ENCODE data around the gene CELSR2.
A peak's percentile ranks its signal among the peaks of the same experiment; 100 is the strongest.

Gene CELSR2

DNA sequence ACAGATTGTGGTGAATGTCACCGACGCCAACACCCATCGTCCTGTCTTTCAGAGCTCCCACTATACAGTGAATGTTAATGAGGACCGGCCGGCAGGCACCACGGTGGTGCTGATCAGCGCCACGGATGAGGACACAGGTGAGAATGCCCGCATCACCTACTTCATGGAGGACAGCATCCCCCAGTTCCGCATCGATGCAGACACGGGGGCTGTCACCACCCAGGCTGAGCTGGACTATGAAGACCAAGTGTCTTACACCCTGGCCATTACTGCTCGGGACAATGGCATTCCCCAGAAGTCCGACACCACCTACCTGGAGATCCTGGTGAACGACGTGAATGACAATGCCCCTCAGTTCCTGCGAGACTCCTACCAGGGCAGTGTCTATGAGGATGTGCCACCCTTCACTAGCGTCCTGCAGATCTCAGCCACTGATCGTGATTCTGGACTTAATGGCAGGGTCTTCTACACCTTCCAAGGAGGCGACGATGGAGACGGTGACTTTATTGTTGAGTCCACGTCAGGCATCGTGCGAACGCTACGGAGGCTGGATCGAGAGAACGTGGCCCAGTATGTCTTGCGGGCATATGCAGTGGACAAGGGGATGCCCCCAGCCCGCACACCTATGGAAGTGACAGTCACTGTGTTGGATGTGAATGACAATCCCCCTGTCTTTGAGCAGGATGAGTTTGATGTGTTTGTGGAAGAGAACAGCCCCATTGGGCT, 3.0 kb downstream of the CELSR2 start:
- DNase-seq, result no peak

DNA sequence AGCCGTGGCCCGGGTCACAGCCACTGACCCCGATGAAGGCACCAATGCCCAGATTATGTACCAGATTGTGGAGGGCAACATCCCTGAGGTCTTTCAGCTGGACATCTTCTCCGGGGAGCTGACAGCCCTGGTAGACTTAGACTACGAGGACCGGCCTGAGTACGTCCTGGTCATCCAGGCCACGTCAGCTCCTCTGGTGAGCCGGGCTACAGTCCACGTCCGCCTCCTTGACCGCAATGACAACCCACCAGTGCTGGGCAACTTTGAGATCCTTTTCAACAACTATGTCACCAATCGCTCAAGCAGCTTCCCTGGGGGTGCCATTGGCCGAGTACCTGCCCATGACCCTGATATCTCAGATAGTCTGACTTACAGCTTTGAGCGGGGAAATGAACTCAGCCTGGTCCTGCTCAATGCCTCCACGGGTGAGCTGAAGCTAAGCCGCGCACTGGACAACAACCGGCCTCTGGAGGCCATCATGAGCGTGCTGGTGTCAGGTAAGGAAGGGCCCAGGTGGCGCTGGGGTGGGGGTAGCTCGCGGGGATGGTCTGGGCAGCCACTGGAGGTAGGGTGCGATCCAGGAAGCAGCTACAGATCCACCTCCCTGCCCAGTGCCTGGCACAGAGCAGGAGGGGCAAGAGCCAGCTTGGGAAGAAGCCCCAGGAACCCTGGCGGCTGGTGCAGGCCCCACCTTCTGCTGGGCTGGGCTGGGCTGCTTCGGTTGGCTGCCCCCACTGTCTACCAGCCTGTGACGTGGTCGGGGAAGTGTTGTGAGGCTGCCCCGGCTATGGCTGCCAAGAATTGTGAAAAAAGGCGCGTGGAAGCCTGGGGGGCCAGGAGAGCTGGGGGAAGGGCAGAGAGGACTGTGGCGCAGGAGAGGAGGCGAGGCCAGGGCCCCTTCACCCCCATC, 3.8 kb downstream of the CELSR2 start:
- no peak for DNase-seq

DNA sequence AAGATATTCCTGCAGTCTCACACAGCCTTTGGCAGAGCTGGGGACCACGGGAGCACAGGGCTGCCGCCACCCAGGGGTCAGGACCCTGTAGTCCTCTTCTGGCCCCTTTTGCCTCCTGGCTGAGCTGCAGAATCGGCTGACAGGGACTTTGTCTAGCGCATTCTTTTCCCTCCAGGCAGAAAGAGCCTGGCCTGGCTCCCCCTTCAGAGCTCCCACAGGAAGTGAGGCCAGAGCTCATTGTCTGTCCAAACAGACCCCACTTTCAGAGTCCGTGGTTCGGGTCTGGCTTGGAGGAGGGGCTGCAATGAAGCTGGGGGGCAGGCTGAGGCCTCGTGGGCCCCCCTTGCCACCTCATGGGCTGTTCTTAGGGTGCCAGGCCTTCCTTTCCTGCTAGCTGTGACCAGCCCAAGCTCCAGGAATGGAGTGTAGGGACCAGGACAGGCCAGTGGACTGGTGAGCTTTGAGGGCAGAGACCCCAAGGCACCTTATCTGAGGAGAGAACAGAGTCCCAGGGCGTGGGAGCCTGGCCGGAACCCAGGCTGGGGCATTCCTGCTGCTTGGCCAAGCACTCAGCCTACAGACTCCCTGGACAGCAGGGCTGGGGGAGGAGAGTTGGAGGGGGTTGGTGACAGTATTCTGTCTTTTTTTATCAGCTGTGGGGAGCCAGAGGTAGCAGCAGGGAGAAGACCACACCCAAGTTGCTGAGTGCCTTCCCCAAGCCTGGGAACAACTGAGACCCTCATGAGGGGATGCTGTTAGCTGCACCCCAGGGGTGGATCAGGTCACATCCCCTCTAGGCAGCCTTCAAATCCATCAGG, 4.7 kb downstream of the CELSR2 start:
- no peak for DNase-seq

DNA sequence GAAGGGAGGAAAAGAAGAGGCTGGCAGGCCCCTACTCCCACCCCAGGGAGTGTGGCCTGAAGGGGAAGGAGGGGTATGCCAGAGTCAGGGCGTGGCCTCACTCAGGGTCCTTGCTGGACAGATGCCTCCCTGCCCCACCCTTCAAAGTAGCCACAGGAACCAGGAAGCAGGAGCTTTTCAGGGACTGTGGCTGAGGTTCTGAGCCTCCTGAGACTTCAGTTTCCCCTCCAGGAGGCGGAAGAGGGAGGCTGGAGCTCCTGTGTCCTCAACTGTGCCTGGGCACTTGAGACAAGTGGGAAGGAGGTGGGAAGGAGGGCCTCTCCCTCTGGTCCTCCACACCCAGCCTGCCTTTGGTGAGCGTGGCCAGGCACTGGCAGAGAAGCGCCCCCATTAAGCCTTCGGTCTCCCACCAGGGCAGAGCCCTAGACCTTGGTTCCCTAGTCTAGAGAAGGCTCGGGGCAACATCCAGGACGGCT, 5.3 kb downstream of the CELSR2 start:
- DNase-seq, result no peak

DNA sequence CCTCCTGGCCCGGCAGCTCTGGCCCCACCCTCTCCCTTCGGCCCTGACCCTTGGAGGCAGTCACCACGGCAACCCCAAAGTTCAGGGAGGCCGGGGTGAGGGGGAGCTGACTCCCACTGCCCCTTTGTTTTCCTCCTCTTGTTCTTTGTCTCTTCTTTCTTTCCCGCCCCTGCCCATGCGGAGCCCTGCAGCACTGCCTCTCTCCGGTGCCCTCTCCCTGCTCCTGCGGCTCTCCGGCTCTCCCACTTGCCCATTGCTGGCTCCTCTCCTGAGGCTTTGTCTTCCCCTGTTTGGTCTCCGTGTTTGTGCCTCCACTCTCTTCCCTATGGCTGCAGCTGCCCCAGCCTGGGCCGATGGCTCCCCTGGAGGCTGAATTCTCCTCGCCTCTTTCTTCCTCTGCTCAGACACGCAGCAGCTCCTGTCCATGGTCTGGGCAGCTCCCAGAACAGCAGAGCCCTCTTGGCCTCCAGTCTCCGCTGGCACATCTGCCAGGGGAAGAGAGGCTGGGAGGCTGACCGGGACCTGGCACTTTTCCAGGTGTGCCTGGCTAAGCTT, 5.8 kb downstream of the CELSR2 start:
- DNase-seq, result no peak

DNA sequence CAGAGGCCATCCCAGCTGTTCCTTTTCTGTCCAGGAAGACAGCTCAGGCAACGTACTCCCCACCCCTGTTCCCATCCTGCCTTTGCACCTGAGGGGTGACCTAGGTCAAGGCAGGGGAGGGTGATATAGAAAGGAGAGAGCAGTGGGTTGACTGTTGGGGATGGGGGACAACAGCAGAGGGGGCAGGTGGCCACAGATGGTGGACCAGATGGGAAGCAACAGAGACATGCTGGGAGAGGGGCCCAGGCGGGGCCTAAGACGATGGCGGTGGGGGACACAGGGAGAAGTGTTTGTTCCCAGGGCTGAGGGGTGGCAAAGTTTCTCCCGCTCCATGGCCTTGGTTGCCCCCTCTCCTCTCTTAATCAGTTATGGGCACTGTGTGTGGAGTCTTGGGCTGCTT, 6.3 kb downstream of the CELSR2 start:
- no peak for DNase-seq

DNA sequence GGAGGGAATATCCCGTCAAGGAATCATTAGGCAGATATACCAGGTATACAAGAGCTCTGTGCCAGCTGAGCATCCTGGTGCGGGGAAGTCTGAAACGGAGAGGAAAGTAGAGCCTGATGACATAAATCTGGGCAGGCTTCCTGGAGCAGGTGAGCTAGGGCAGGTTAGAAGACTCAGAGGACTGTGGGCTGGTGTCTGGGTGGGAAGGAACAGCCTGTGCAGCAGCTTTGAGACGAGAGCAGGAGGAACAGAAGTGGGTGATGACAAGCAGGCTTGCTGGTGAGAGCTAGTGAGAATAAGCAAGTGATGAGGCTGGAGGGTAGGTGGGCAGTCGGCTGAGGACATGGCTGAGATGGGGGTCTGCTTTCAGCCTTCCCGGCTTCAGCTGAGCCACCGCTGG, 6.7 kb downstream of the CELSR2 start:
- DNase-seq, result no peak

DNA sequence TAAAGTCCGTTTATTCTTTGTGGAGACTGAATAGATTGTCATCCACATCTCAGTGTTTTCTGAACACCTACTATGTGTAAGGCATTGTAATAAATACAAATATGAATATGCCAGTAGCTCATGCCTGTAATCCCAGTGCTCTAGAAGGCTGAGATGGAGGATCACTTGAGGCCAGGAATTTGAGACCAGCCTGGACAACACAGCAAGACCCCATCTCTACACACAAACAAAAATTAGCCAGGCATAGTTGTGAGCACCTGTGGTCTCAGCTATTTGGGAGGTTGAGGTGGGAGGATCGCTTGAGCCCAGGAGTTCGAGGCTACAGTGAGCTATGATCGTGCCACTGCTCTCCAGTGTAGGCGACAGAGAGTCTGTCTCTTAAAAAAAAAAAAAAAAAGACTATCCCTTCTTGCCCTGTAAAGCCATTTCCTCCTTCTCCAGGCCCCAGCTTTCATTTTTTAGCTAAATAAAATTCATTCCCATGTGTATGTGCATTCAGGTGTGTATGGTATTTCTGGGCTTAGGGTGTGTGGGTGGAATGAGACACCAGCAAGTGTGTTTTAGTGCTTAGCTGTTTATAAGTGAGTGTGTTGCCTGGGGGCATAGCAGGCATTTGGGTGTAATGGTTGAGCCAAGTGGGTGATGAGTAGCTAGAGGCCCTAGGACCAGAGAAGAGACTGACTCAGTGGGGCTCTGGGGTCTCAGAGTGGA, 7.8 kb downstream of the CELSR2 start:
- no peak for DNase-seq

DNA sequence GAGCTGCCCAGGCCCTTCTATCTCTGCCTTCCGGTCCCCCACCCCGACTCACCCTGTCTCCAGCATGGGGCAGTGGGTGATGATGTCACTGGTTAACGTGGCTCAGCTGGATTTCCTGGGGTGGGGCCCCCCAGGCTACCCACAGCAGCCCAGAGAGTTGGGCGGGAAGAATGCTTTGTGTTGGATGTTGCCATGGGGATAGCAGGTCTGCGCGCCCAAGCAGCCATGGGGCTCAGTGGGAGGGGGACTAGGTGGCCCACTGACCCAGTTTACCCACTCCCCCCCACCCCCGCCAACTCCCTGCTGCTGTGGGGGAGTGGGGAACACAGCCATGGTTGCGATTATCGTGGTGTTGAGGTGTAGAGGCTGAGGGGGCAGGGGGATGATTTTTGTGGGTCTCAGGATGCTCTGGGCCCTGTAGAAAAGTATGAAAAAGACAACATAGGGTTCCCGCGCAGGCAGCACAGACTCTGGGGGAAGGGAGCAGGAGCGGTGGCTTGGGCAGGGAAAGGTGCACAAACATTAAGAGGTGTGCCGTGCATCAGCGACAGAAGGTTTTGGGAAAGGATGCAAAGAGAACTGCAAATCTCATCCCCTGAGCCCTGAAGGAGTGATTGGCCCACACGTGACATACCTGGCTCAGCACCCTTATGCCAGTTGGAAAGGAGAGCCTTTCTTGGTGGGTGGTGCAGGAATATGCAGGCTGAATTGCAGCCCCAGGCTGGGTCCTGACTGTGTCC, 8.5 kb downstream of the CELSR2 start:
- DNase-seq, result peak; percentile 54

DNA sequence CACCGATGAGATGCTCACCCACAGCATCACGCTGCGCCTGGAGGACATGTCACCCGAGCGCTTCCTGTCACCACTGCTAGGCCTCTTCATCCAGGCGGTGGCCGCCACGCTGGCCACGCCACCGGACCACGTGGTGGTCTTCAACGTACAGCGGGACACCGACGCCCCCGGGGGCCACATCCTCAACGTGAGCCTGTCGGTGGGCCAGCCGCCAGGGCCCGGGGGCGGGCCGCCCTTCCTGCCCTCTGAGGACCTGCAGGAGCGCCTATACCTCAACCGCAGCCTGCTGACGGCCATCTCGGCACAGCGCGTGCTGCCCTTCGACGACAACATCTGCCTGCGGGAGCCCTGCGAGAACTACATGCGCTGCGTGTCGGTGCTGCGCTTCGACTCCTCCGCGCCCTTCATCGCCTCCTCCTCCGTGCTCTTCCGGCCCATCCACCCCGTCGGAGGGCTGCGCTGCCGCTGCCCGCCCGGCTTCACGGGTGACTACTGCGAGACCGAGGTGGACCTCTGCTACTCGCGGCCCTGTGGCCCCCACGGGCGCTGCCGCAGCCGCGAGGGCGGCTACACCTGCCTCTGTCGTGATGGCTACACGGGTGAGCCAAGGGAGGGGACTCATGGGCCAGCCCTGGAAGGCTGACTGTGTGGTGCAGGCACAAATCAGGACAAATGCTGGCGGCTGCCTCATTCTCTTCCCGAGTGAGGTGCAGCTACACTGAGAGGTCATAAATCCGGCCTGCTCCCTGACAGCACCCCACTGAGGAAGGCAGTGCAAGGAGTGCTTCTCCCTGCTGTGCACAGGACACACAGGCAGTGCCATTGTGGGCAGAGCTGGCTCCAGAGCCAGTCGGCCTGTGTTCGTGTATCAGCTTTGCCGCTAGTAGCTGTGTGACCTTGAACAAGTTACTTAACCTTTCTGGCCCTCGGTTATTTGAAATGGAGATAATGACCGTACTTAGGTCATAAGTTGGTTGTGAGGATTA, 9.4 kb downstream of the CELSR2 start:
- no peak for DNase-seq

DNA sequence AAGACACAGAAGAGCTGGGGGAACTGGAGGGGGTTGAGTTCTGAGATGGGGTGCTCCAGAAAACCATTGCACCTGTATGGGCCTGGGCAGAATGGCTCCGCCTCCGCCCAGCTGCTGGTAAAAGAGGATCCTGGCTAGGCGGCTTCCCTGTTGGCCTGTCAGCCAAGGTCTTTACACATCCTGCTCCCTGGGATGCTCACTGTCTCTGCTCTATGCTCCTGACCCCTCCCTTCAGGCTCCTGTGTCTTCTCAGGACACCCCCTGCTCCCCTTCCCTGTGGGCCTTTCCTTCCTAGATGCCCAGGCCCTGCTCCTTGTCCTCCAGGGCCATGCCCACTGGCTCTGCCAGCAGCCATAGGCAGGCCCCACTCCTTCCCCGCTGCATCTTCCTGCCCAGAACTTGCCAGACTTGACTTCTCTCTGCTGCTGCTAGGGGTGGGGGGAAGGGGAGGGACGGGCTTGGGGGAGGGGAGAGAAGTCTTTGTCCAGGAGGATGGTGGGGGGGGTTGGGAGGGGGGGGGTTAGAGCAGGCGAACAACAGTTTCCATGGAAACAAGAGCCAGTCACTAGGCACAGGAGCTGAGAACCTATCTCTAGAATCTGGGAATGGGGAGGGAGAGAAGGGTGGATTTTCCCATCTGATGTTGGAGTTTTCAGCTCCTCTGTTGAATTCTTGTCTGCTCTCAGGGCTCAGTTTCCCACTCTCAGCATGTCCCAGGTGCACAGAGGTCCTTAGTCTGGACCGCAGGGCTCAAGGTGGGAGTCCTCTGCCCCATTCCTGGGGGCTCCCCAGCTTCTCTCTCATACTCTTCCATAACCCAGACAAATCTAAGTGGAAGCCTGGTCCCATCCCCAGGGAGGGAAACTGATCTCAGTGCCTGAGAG, 10.6 kb downstream of the CELSR2 start:
- DNase-seq, result no peak

DNA sequence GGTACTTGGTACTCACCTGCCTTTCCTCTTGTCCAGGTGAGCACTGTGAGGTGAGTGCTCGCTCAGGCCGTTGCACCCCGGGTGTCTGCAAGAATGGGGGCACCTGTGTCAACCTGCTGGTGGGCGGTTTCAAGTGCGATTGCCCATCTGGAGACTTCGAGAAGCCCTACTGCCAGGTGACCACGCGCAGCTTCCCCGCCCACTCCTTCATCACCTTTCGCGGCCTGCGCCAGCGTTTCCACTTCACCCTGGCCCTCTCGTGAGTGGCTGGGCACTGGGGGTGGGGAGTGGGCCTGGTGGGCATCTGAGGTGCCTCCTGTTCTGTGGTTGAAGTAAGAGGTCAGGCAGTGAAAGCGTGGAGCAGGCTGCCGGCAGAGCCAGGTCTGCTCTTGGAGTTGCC, 11.7 kb downstream of the CELSR2 start:
- no peak for DNase-seq

DNA sequence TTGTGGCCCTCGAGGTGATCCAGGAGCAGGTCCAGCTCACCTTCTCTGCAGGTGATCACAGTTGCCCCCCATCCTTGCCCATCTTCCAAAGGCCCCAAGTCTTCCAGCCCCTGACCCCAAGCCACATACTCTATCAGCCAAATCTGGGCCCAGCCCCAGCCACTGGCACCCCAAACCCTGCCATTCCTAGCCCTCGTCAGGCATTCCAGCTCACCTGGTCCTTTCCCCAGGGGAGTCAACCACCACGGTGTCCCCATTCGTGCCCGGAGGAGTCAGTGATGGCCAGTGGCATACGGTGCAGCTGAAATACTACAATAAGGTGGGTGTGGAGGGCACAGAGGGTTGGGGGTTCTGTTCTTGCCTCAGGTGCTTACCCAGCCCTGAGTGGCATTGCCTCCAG, 12.2 kb downstream of the CELSR2 start:
- DNase-seq, result no peak

DNA sequence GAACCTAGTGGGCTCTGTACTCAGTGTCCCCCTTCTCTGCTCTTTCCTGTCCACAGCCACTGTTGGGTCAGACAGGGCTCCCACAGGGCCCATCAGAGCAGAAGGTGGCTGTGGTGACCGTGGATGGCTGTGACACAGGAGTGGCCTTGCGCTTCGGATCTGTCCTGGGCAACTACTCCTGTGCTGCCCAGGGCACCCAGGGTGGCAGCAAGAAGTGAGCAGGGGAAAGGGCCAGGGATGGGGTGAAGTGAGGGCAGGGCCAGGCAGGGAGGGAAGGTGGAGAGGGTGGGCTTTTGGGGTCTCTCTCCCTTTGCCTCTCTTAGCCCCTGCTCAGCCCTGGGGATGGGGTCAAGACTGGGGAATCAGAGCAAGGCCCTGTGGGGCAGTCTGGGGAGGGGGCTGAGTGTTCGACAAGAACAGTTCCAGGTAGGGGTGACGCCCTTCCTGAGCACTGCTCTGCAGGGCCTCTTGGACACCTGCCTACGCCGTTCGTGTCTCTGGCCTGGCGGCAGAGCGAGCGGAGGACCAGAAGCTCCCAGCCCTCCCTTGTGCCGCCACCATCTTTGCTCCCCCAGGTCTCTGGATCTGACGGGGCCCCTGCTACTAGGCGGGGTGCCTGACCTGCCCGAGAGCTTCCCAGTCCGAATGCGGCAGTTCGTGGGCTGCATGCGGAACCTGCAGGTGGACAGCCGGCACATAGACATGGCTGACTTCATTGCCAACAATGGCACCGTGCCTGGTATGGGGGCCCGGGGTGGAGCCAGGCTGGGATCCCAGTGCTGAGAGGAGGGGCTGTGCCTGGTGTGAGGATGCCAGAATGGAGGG, 13.1 kb downstream of the CELSR2 start:
- no peak for DNase-seq

DNA sequence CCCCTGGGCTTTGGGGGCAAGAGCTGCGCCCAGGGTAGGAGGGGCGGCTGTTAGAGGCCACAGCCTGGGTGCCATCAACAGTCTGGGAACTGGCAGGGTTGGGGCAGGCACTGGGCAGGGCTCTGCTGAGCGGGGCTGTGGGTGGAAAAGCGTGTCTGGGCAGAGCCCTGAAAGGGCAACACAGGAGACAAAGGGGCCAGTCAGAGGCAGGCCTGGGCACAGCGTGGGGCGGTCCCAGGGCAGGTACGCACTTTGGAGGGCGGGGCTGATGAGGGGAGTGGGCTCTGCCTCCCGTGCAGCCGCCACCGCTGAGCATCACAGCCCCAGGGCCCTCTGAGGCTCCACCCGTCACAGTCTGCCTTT, 13.9 kb downstream of the CELSR2 start:
- no peak for DNase-seq

DNA sequence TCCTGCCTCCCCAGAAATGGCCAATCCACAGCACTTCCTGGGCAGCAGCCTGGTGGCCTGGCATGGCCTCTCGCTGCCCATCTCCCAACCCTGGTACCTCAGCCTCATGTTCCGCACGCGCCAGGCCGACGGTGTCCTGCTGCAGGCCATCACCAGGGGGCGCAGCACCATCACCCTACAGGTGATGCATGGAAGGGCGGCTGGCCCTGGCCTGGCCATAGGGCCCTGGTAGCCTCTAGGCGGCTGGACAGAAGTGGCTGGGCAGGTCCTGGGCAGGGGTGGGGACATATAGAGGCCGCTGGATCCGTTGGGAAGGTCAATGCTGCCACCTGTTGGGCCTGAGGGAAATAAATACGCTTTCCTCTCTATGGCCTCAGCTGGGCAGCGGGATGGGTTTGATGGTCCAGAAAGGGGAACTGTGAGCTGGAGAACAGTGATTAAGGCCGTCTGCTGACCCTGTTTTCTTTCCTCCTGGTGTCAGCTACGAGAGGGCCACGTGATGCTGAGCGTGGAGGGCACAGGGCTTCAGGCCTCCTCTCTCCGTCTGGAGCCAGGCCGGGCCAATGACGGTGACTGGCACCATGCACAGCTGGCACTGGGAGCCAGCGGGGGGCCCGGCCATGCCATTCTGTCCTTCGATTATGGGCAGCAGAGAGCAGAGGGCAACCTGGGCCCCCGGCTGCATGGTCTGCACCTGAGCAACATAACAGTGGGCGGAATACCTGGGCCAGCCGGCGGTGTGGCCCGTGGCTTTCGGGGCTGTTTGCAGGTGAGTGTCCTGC, 14.4 kb downstream of the CELSR2 start:
- DNase-seq, result peak; percentile 61

DNA sequence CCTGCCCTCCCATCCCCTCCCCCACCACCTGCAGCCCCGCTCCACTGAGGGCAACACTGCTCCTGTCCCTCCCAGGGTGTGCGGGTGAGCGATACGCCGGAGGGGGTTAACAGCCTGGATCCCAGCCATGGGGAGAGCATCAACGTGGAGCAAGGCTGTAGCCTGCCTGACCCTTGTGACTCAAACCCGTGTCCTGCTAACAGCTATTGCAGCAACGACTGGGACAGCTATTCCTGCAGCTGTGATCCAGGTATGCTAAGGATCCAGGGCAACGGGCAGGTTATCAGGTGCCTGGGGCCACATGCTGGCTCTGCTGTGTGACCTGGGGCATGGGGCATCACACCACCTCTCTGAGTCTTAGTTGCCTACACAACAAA, 15.0 kb downstream of the CELSR2 start:
- DNase-seq, result no peak

DNA sequence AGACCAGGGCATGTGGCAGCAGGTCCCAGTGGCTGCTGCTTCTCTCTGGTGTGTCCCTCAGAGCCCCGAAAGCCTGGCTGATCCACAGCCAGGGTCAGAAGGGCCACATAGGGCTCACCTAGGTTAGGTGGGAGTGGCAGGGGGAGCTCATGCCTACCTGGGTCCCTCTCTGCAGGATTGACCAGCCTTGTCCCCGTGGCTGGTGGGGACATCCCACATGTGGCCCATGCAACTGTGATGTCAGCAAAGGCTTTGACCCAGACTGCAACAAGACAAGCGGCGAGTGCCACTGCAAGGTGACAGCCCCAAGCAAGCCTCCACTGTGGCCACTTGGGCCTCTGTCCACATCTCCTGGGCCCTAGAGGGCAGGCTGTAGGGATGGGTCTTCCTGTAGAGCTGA, 15.7 kb downstream of the CELSR2 start:
- no peak for DNase-seq

All from T1000 (cell line).